ENCODE measurements around the gene MYO7B.

The MYO7B gene

DNA sequence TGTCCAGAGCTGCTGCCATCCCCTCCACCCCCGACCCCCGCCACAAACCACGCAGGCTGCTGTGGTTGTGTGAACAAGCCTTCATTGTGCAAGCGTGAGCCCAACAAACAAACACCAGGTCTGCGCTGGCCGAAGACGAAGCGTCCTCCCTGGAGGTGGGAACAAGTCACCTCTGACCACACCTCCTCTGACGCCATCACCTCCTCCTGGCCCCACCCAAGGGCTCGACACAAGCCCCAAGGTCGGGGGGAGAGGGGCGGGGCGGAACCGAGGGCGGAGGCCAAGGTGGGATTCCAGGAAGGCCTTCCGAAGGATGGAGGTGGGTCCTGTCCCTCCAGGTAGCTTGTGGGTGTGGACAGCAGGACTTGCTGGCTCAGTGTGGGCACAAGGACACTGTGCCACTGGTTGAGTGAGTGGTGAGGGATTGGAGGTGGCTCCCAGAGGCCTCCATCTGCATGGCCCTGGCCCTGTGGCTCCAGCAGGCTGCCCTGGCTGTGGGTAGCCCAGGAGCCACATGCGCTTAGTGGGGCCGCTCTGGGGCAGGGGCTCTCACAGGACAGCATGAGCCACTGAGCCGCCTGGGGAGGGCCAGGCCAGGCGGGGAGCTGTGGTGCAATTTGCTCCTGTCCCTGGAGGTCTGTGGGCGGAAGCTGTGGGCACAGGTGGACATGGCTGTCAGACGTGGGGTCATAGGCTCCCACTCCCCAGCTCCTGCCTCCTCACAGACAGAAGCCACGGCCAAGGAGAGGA, 103.1 kb downstream of the MYO7B start:
- DNase-seq (ENCODE audit: low spot score), result no peak

DNA sequence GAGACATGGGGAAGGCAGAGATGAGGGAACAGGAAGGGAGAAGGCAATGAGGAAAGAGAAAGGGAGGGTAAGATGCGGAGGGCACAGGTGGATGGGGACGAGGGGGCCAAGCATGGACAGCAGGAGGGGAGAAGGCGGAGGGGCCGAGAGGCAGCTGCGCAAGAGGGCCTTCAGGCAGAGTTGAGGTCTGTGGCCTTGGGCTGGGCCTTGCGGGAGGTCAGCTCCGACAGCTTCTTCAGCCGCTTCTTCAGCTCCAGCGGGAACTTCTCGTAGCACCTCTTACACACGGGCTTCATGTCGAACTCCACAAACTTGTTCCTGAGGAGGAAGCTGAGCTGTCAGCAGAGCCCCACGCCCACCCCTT, 103.6 kb downstream of the MYO7B start:
- no peak for DNase-seq (ENCODE audit: low spot score)

DNA sequence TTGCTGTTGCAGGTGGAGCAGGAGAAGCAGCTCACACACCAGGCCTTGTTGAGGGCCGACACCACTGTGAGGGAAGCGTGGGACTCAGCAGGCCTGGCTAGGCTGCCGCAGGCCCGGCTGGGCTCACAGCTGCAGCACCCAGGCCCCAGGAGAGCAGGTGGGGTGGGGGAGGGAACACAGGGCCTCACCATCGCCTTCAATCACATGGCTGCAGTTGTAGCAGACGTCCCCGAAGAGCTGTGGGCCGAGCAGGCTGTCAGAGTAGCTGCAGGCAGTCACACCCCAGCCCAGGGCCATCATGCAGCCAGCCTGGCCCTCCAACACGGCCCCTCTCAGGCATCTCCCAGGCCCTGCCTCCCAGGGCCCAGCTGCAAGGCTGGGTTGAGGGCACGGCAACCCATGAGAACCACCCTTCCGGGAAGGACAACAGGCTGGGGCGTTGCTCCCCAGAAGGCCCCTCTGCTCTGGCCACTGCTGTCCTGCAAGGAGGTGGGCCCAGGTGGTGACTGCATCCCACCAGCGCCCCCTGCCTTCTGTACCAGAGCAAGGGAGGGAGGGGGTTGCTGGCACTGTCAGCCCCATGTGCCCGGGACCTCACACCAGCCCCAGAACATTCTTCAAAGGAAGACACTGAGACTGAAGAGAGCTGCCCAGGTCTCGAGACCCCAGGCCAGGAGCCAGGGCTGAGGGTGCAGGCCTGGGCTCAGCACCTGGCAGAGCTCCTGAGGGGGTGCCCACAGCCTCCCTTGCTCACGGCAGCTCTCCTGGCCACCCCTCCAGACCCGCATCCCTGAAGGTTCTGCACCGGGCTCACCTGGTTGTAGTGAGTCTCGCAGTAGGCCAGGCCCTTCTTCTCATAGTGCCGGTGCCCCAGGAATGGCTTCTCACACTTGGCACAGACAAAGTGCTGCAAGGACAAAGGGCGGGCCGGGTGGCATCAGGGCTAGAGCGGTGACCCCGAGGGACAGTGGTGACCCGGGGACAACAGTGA, 104.9 kb downstream of the MYO7B start:
- DNase-seq (ENCODE audit: low spot score), result no peak

DNA sequence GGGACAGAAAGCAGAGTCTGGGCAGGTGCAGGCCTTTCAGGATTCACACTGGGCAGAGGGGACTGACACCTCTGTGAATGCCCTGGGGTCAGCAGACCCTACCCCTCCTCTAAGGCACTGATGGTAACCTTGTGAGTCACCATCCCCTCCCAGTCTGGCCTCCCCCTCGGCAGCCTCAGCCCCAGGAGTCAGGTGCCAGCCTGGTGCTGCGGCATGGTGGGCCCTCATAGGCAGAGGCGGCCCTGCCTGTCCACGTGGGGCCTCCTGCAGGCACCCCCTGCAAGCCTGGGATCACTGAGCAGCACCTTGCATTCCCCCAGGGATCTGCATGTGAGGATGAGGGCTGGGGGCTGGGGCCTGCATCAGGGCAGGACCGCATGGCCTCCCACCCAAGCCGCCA, 105.7 kb downstream of the MYO7B start:
- no peak for DNase-seq (ENCODE audit: low spot score)

DNA sequence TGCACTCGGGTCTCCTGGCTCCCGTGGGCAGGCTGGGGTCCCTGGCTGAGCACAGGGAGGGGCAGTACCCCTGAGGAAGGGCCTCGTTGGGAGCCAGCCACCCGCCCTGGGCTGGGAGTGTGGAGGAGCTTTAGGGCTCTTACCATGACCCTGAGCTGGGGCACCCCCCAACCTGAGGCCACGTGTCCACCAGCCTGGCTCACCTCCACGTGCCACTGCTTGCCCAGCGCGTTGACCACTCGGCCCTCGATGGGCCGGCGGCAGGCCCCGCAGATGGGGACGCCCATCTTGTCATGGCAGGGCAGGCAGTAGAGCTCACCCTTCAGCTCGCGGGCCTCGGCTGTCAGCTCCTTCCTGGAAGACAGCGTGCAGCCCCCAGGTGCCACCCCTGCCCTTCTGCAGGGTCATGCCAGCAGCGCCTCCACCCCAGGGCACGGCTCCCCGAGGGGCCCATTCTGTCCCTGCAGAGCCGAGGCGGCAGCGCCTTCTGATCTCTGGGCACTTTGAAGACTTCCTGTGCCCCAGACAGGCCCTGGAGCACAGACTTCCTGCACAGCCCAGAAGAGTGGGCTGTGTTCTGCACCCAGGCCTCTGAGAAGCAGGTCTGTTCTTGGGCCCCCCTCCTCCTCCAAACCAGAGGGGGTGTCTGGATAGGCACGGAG, 106.5 kb downstream of the MYO7B start:
- DNase-seq (ENCODE audit: low spot score), result no peak

DNA sequence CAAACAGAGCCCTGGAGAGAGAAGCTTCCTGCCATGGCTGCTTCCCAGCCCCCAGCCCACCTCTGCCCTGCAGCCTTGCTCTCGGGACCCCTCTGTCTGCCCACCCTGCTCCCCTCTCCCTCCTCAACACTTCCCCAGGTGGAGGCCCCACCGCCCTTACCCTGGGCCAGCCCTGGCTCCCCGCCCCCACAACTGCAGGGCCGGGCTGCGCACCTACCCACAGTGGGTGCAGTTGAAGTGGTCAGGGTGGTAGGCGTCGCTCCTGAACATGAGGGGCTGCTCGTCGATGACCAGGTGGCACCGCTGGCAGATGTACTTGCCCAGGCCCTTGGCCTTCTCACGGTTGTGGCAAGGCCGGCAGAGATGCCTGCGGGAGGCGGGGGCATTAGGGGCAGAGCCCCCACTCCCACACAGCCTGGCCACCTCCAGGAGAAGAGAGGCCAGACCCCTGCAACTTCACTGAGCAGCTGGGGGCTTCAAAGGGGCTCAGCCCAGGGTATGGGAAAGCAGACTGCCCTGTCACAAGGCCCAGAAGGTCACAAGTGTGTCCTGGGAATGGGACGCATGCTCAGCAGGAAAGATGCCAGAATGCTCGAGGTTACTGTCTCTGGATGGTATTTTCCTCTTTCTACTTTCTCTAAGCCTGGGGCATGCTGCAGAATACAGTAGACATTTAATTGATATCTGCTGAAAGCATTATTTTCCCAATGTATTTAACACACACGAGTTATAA, 107.4 kb downstream of the MYO7B start:
- no peak for DNase-seq (ENCODE audit: low spot score)

DNA sequence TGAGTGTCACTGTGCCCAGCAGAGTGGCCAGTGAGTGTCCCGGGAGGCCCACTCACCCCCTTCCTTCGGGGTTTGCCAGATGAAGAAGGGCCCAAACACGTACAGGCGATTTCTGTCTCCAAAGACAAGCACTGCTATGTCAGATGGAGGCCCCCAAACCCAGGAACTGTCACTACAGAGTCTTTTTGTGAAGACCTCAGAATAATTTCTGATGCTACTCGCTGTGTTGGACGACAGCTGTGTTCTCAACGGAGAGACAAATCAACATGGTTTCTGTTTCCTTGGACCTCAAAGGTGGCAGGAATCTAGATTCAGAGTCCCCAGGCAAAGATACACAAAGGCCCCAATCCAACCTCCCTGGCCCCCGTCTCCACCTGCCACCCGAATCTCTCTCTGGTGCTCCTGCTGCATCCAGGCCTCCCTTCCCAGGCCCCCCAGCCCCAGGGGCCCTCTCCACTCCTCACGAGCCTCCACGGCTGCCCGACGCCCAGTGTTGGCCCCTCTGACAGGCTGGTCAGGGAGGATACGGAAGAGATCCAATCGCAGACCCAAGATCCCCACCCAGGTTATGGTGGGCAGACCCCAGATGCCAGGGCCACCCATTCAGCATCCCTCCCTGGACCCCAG, 108.1 kb downstream of the MYO7B start:
- no peak for DNase-seq (ENCODE audit: low spot score)

DNA sequence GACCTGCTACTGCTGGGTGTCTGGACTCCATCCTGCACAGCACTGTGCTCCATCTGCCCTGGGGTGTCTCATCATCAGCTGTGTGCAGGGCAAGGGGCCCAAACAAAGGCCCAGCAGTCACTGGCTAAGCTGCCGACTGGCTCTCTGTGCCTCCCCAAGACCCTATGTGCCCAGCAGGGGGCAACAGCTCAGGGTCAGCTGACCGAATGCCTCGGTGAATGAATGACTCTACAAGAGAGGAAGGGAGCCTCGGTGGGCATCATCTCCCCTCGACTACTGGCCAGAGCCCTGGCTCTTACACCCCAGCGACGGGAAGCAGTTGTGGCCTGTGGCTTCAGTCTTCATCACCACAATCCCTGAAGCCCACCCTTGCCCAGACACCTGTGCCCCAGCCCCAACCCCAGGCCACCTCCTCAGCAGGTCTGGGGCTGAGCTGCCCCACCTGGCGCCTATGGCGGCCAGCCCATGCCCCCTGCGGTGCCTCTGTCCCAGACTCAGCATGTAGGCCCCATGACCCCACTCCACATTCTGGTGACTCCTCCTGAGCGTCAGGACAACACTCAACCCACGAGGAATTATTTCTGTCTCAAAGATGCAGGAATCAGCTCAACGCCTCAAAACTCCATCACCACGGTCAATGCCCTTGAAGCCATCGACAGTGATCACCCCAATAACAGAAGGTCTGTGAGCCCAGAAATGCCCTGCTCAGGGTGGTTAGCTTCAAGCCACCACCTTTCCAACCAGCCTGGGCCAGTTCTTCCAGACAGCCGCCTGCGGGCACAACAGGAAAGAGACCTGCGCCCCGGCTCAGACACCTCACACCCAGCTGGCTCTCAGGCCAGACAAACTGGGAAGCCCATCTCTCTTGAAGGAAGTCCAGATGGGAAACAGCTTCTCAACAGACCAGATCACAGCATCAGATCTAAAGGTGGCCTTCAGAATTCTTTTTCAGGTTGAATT, 108.9 kb downstream of the MYO7B start:
- no peak for DNase-seq (ENCODE audit: low spot score)

DNA sequence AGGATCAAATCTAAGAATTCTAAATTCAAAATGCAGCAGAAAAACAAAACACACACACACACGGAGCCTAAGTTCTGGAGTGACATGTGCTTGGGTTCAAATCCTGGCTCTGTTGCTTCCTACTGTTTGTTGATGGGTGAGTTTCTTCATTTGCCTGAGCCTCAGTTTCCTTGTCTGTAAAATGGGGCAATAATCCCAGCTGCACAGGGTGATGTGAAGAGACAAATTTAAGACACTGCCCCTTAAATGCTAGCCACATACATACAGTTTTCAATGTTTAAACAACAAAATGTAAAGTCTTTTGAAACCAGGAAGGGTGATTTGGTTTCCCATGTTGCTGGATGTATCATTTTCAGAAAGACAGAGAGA, 109.5 kb downstream of the MYO7B start:
- no peak for DNase-seq (ENCODE audit: low spot score)

DNA sequence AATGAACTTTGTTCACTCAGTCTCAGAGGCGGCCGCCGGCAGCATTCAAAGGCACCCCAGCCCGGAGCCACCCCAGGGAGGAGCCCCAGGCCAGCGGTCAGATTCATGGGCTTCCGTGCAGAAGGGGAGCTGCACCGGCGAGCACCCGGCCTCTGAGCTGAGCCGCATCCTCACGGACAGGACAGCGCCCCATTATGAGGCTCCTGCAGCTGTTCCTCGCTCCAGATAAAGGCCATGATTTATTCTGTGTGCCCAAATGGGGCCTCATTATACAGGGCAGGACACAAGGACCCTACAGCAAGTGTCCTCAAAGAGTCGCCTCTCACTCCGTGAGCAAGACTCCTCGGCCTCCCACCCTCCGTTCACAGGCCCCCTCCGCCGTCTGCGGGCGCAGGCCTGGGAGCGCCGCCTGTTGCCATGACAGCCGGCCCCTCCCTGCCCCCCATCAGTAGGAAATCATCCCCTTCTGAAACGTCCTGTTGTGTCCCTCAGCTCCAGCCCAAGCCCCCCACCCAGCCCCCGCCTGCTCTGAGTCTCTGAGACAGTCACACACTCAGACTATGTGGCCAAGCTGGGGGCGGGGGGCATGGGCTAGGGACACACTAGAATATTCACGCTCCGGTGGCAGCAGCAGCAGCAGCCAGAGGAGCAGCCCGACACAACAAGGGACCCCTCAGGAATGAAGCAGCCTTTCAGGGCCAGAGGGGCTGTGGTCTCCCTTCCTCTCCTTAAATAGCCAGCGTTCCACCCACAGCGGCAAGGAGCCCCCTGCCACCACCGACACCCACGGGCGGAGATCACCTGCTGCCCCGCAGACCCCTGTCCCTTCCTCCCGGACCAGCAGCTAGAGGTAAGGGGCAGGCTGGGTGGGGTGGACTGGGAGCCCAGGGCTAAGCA, 110.2 kb downstream of the MYO7B start, which contains the start of gene GPR17:
Gene GPR17, plus strand, starts transcription at position 759 of the 897 bp plus-strand sequence. CDS start 4,583 bp downstream, outside the sequence.
- no peak for DNase-seq (ENCODE audit: low spot score)

DNA sequence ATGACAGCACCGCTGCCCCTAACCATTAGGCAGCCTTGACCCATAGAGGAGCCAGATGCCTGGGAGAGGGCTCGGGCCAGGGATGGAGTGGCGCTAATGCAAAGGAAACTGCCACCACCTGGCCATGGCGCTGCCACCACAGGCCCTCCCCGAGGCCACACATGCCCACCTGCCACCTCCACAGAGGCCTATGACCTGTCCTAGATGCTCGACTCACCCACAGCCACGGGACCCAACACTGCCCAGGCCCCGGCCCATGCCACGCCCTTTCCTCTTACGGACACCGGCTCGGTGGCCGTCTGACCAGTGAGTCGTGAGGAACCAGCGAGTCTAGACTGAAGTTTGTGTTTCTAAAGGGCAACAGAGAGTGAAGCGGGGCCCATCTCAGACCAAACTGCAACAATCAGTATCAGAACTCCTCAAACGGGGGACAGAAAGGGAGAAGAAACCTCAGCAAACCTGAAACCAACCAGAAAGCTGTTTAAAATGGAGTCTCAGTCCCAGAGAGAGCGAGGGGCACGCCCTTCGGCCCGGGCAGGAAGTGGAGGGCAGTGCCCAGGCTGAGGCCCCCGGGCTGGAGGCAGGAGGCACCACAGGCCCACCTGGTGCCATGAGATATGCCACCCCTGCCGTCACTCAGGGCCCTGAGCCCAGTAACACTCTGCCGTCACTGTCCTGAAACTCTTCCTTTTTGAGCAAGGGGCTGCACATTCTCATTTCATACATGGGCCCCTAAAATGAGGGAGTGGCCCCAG, 111.2 kb downstream of the MYO7B start:
- DNase-seq (ENCODE audit: low spot score), result no peak

DNA sequence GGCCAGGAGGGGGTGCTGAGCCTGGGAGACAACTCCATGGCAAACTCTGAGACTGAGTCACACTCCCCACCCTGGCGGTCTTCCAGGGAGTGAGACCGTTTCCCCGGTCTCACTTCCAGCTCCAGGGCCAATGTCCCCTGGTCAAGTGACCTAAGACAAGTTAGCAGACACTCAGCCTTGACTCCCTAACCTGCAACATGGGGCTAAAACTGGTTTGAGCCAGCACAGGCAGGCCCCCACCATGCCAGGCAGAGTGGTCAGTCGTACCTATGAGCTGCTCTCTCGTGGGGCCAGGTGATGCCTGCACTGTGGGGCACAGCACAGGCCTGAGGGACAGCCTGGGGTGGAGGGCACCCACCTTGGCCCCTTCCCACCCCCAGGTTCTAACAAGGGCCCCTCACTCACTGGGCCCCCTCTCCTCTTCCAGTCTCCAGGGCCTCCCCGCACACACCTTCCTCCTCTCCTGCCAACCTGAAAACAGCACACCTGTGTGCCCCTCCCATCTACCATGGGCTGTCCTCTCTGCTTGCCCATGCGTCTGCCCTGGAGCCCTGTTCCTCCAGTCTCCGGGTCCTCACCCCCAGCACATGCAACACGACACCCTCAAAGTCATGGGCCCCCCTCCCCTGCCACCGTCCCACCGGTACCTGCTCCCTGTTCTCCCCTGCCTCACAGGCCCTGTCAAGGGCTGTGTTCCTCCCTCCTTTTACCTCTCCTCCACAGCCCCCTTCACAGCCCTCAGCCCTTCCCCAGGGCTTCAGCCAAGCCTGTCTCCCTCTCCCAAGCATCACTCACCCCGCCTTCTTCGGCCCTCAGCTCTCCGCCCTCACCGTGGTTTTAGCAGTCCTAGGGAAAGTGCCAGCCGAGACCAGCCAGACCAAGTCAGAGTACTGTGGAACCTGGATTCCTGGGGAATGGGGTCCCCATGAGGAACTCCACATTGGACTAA, 112.0 kb downstream of the MYO7B start:
- DNase-seq (ENCODE audit: low spot score), result no peak

DNA sequence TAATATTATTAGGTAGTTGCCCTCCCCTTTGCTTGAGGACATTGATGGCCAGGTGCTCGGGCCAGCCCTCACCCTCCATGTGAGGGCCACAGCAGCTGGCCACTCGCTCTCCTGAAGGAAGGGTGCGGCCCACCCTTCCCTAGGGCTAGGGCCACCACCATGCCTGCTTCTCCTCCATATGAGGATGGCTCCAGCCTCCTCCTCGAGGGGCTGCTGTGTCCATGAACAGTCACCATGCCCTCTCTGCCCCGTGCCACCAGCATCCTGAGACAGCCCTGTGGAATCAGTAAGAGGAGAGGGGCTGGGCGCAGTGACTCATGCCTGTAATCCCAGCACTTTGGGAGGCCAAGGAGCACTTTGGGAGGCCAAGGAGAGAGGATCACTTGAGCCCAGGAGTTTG, 112.8 kb downstream of the MYO7B start:
- no peak for DNase-seq (ENCODE audit: low spot score)

DNA sequence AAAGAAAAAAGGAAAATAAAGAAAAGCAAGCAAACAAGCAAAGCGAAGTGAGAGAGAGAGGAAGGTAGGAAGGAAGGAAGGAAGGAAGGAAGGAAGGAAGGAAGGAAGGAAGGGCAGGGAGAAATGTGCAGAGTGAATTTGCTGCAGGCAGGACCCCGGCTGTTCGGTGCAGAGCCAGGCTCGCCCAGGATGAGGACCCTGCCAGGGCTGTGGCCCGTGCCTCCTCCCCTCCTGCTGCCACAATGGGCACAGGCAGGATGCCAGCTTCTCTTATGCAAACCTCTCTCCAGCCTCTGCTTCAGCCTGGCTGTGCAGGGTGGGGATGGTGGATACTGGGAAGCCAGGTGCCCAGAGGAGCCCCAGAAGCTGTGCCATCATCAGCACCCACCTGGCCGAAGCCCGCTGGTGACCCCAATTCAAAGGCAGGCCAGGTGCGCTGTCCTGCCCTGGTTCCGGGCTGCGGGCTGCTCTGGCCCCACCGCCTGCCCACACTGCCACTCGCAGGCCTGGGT, 113.7 kb downstream of the MYO7B start:
- no peak for DNase-seq (ENCODE audit: low spot score)

DNA sequence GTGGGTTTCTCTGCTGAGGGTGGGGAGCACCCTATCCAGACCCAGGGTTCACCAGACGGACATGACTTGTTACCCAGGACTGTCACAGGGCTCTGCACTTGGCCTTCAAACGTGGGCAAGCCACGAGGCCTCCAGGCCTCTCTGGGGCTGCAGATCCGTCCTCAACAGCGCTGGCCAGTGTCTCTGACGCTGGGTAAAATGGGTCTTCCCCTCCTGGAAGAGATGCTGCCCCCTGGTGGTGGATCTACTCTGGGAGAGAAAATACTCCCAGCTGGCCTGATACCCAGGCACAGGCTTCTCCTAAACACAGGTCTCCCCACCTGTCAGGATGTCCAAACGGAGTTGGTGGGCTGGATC, 114.2 kb downstream of the MYO7B start:
- peak; percentile 76 for DNase-seq (ENCODE audit: low spot score)

DNA sequence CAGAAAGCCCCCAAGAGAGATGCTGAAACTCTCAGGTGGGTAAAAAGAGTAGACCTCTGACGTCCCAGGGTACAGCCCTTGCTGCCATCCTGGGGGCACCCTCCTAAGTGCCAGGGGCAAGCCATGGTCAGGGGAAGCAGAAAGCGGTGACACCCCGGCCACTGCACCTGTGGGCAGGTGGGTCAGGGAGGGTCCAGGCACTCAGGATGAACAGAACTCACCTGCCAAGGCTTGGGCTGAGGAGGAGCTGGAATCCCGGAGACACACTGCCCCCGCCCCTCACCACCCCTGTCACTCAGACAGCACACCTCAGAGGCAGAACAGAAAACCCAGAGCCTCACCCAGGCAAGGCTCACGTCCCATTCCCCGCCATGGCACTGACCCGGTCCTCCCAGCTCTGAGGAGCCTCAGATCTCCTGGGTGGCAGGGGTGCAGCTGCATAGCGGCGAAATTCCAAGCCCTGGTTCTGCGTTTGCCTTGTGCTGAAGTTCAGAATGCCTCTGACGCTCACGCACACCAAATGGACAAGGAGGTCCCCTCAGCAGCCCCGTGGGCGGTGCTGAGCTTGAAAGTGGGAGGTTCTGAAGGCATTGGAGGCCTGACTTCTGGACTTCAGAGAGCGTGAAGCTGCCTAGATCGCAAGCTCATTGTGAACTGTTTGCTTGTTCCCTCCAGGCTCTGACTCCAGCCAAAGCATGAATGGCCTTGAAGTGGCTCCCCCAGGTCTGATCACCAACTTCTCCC, 114.7 kb downstream of the MYO7B start:
- DNase-seq (ENCODE audit: low spot score), result no peak

Measured in hematopoietic multipotent progenitor cell treated with erythropoietin and hydrocortisone succinate and interleukin-3 and kit ligand, for 15 days (in vitro differentiated cells).